ENCODE data around the gene RREB1. TPM values are rescaled to one million over a fixed set of nuclear protein-coding genes. Genes with fewer than 3 reads are reported as not detected.

The RREB1 gene
- total RNA-seq, 1 experiment from 2014 or later, result 35.8 TPM

DNA sequence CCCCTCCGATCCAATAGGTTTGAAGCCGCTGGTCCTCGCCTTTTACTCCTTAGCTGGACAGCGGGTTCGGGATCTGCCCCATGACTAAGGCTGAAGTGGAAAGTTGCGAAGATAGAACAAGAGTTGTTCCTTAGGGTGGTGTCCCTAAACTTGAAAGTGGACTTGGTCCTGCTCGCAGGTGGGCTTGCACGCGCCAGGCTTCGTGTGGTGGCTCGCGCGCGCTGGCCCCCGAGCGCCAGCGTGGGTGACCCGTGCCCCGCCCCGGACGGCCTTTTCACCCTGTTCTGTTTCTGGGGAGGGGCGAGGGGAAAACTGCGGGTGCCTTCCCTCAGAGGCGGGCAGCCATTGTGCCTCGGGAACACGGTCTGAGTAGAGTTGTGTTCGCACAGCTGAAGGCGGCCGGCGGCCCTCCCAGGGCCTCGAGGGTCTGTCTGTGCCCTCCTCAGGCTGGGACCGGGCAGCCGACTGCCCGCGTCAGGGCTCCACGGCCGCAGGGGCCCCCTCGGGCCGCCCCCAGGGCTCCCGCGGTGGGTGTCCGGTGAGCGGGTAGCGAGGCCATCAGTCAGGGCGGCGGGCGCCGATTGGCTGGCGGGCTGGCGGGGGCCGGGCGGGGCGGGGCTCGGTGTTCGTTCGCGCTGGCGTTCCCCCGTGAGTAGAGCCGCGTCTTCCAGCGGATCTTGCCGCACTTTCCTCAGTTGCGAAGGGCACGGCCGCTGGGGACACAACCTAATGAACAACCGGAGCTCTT, 33.0 kb downstream of the RREB1 start:
- Histone ChIP-seq H3K4me1 (ENCODE audit: insufficient read depth, low read length) (peaks cover 24% of the 10 kb centered on the region), H3K79me2 (ENCODE audit: insufficient read depth, low read length) (peaks cover 5% of the 10 kb centered on the region; the same call in 1 of the 2 replicates), H3K27ac (ENCODE audit: insufficient read length, low read depth, low read length) (no peak overlapping the region), H2AK5ac (ENCODE audit: insufficient read length, low read length) (no peak overlapping the region), H3K4me2 (ENCODE audit: insufficient read depth, insufficient read length, low read length) (peak overlapping the region; percentile 51), H3K18ac (ENCODE audit: insufficient read length, low read depth, low read length) (peak overlapping the region; percentile 97), H2BK15ac (ENCODE audit: low read depth, low read length) (no peak overlapping the region), H3K79me1 (ENCODE audit: insufficient read depth, low read depth, low read length, poor library complexity, severe bottlenecking) (no peaks in the 10 kb centered on the region), H4K5ac (ENCODE audit: insufficient read length, low read depth, low read length) (no peak overlapping the region), H3K14ac (ENCODE audit: insufficient read depth, low read length) (peak overlapping the region; percentile 92), H3K27me3 (ENCODE audit: insufficient read depth, low read length) (no peaks in the 10 kb centered on the region), H3K56ac (ENCODE audit: insufficient read length, low read depth, low read length) (no peak overlapping the region), H3K4ac (ENCODE audit: low read depth, low read length) (peak overlapping the region; percentile 72; the same call in 1 of the 2 replicates), H4K8ac (replicated peaks; ENCODE audit: insufficient read length, low read depth, low read length) (no peak overlapping the region), H3K9me3 (ENCODE audit: control insufficient read depth, low read depth, low read length) (no peaks in the 10 kb centered on the region), H3T11ph (ENCODE audit: low read length) (no peak overlapping the region), H3K9ac (ENCODE audit: extremely low read depth, insufficient read length, low read length) (peak overlapping the region; percentile 18), H2AFZ (ENCODE audit: low read length) (no peak overlapping the region), H3K23me2 (ENCODE audit: insufficient read length, low read depth, low read length, poor library complexity, severe bottlenecking) (peaks cover 4% of the 10 kb centered on the region), H4K20me1 (ENCODE audit: control insufficient read depth, insufficient read depth, insufficient read length) (no peaks in the 10 kb centered on the region), H2BK120ac (ENCODE audit: low read depth, low read length, poor library complexity, severe bottlenecking) (no peak overlapping the region), H3K23ac (ENCODE audit: insufficient read length, low read depth, low read length) (no peak overlapping the region), H2BK5ac (ENCODE audit: insufficient read length, low read length) (peak overlapping the region; percentile 67), H2BK12ac (ENCODE audit: insufficient read length, low read depth, low read length) (peak overlapping the region; percentile 1), H2BK20ac (ENCODE audit: low read depth, low read length, poor library complexity, severe bottlenecking) (no peak overlapping the region), H4K91ac (ENCODE audit: insufficient read length, low read depth, low read length) (no peak overlapping the region)
- Mint-ChIP-seq H3K9me3 (no peaks in the 10 kb centered on the region), H3K36me3 (ENCODE audit: insufficient read depth in 1 of 3, low read depth in 3 of 3) (no peaks in the 10 kb centered on the region; a peak in 1 of 7 replicates), H3K27me3 (ENCODE audit: low read depth) (no peaks in the 10 kb centered on the region), H3K4me1 (peaks cover 57 to 70% of the 10 kb centered on the region in 2 experiments), H3K27ac (peak overlapping the region; percentile 76 to 96 (median 86); a peak in 6 of 7 replicates), H3K4me3 (peak overlapping the region; percentile 68 to 83)
- no peak for TF ChIP-seq CTCF (conservative IDR thresholded peaks at IDR 0.05)
- no CpG with 5 or more reads among the region's 67 CpGs for WGBS (ENCODE audit: extremely low coverage, insufficient read length, low lambda C conversion rate)
- peak; percentile 89 for DNase-seq

All from H9 (cell line).